ENCODE data around the gene SENP6. TPM values are rescaled to one million over a fixed set of nuclear protein-coding genes. Genes with fewer than 3 reads are reported as not detected.

SENP6 gene
- total and polyA plus RNA-seq, 3 donors from 2014 or later, result 42.7 to 152 (median 151) TPM

DNA sequence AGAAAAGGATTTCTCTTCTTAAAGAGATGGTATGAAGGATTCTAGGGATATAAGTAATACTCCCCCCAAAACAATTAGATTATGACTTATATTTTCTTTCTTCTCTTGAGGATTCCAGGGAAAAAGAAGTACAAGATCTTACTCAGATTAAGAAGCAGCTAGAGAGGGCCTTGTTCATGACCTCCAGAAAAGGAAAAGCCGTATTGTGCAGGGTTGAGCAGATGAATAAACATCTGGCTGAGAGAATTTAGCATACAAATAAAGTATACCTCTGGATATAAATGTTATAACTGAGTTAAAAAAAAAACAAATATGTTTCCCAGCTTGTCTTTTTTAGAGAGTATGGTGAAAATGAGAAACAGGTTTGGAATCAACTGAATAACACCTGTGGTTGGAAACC lies 158.6 kb downstream of the SENP6 start:
- Histone ChIP-seq H3K27ac (peak overlapping the region in 1 of 2 donors; percentile 26), H3K9me3 (no peaks in the 10 kb centered on the region), H3K27me3 (no peaks in the 10 kb centered on the region), H3K4me1 (peaks cover 18% of the 10 kb centered on the region), H3K4me3 (no peak overlapping the region), H3K36me3 (ENCODE audit: low read depth, missing control alignments) (no peaks in the 10 kb centered on the region)
- intact Hi-C loops (cut with DNase I; ENCODE audit: low total_unique reads), result no loop called here
- TF ChIP-seq, protein P1, sequence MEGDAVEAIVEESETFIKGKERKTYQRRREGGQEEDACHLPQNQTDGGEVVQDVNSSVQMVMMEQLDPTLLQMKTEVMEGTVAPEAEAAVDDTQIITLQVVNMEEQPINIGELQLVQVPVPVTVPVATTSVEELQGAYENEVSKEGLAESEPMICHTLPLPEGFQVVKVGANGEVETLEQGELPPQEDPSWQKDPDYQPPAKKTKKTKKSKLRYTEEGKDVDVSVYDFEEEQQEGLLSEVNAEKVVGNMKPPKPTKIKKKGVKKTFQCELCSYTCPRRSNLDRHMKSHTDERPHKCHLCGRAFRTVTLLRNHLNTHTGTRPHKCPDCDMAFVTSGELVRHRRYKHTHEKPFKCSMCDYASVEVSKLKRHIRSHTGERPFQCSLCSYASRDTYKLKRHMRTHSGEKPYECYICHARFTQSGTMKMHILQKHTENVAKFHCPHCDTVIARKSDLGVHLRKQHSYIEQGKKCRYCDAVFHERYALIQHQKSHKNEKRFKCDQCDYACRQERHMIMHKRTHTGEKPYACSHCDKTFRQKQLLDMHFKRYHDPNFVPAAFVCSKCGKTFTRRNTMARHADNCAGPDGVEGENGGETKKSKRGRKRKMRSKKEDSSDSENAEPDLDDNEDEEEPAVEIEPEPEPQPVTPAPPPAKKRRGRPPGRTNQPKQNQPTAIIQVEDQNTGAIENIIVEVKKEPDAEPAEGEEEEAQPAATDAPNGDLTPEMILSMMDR (IDR thresholded peaks at IDR 0.05), result no peak
- TF ChIP-seq POLR2A (IDR thresholded peaks at IDR 0.05), result no peak
- 44 to 54% methylated on average over 1 of the region's 1 CpG for WGBS, 2 donors
- DNase-seq, result no peak

DNA sequence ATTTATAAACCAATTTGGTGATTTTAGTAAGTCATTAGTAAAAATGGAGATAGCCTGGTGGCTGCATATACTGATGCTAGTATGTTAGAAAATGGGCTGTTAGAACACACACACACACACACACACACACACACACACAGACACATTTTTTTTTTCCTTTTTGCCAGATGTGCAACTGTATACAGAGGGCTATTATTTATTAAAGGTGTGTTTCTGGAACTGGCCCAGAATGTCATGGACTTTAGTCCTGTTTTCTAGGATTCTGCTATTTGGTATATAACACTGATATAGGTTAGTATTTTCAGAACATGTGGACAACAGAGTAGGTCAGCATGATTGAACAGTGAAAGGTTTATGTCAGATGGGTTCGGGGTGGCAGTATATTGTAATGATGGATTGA lies 159.8 kb downstream of the SENP6 start:
- Histone ChIP-seq H3K27me3 (no peaks in the 10 kb centered on the region), H3K4me3 (no peak overlapping the region), H3K4me1 (peaks cover 18% of the 10 kb centered on the region), H3K27ac (peak overlapping the region in 1 of 2 donors; percentile 26), H3K36me3 (ENCODE audit: low read depth, missing control alignments) (no peaks in the 10 kb centered on the region), H3K9me3 (no peaks in the 10 kb centered on the region)
- DNase-seq, result no peak
- TF ChIP-seq POLR2A (IDR thresholded peaks at IDR 0.05), result no peak
- TF ChIP-seq, protein P1 (IDR thresholded peaks at IDR 0.05), result no peak
- WGBS, 2 donors, result 96 to 100% methylated on average over 1 of the region's 1 CpG
- intact Hi-C loops (cut with DNase I; ENCODE audit: low total_unique reads), result no loop called here

DNA sequence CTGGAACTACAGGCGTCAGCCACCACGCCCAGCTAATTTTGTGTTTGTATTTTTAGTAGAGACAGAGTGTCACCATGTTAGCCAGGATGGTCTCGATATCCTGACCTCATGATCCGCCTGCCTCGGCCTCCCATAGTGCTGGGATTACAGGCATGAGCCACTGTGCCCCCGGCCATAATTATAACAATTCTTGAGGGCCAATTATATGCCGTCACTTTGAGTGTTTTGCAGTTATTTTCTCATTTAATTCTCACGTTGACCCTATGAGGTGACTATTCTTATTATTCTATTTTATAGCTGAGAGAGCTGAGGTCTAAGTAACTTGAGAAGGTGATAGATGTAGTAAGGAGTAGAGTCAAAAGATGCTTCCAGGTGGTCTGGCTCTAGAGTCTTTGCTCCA lies 160.4 kb downstream of the SENP6 start:
- peaks cover 18% of the 10 kb centered on the region for H3K4me1 ChIP-seq
- no peak overlapping the region for H3K4me3 ChIP-seq
- H3K27ac ChIP-seq, result no peak overlapping the region
- intact Hi-C loops (cut with DNase I; ENCODE audit: low total_unique reads), result no loop called here
- WGBS, 2 donors, result 93 to 96% methylated on average over 8 of the region's 8 CpGs
- no peak for TF ChIP-seq POLR2A (IDR thresholded peaks at IDR 0.05)
- TF ChIP-seq, protein P1 (IDR thresholded peaks at IDR 0.05), result no peak
- no peaks in the 10 kb centered on the region for H3K9me3 ChIP-seq
- no peak for DNase-seq
- H3K36me3 ChIP-seq (ENCODE audit: low read depth, missing control alignments), result no peaks in the 10 kb centered on the region
- H3K27me3 ChIP-seq, result no peaks in the 10 kb centered on the region

DNA sequence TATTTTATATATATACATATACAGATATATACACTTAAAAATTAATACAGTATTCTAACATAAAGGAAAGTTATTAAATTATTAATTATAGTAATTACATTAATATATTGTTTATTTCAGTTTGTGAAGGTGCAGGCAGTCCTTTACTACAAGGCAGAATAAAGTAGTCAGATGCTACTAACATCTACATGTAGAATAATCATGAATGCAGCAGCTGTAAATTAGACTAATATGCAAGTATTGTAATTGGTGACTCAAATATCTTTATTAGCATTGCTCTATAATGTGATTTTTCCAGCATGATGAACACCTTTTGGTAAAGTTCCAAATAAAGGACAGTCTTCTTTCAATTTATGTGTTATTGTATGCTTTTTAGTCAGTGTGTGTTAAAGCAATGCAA lies 164.7 kb downstream of the SENP6 start:
- no peaks in the 10 kb centered on the region for H3K4me1 ChIP-seq
- H3K9me3 ChIP-seq, result no peaks in the 10 kb centered on the region
- H3K27me3 ChIP-seq, result no peaks in the 10 kb centered on the region
- intact Hi-C loops (cut with DNase I; ENCODE audit: low total_unique reads), result no loop called here
- DNase-seq, result no peak
- no peaks in the 10 kb centered on the region for H3K36me3 ChIP-seq (ENCODE audit: low read depth, missing control alignments)
- no peak overlapping the region for H3K27ac ChIP-seq
- H3K4me3 ChIP-seq, result no peak overlapping the region
- TF ChIP-seq POLR2A (IDR thresholded peaks at IDR 0.05), result no peak
- TF ChIP-seq, protein P1 (IDR thresholded peaks at IDR 0.05), result no peak

Small RNAs within 50 kb of the gene (small RNA-seq; reads per million reads assigned to genes)
- gene RNU6-1016P (0 reads per million in 2 donors), gene RNU6-1338P (0 reads per million in 2 donors), gene RNU6-155P (0 reads per million in 2 donors)

Other genes starting within 250 kb of the SENP6 start
- gene FILIP1, start 108.1 kb upstream of the SENP6 start, total RNA-seq, result 1 to 10 TPM; 2.7 to 3.1 TPM
- gene FILIP1, start 108.1 kb upstream of the SENP6 start, polyA plus RNA-seq (ENCODE audit: insufficient read depth, low read depth, low replicate concordance), result 2.0 TPM
- 10 to 100 TPM; 69.2 to 75.3 TPM for gene MYO6, start 147.4 kb downstream of the SENP6 start, total RNA-seq
- 31.5 TPM for gene MYO6, start 147.4 kb downstream of the SENP6 start, polyA plus RNA-seq (ENCODE audit: insufficient read depth, low read depth, low replicate concordance)